ENCODE results near the gene DYNLT1.
"Not testable (repeated sequence)": the region's sequence is repeated elsewhere in the genome, so short reads cannot be mapped to it uniquely, and the experiment has no call there.

The DYNLT1 gene

DNA sequence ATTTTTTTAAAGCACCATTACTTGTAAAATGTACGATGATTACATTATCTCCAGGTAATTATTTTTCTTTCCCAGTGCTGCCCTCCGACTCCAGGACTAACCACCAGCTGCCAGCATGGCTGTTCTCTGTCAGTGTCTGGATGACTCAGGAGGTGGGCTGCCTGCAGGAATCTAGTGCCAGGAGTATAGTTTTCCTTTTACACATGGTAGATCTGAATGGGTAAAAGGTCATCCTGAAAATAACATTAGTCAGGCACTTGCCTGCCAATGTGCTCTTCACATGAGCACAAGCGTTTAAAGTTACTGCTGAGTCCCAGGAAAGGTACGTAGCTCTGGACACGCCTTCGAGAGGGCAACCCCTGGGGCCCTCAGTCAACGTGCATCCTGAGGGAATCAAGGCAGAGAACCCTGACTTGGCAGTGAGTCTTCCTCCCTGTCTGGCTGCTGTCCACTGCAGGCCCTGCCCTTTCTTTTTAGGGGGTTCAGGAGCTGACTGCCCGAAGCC lies 2.4 kb downstream of the DYNLT1 start:
- no peak for DNase-seq (ENCODE audit: extremely low read depth in 1 of 2, low read depth in 1 of 2)

GRCh38 chr6:158640519-158640918 lies 4.0 kb downstream of the DYNLT1 start:
- DNase-seq (ENCODE audit: extremely low read depth in 1 of 2, low read depth in 1 of 2) = no peak

- no peak for DNase-seq (ENCODE audit: extremely low read depth in 1 of 2, low read depth in 1 of 2)
Measured at GRCh38 chr6:158639056-158639455, 5.5 kb downstream of the DYNLT1 start.

DNA sequence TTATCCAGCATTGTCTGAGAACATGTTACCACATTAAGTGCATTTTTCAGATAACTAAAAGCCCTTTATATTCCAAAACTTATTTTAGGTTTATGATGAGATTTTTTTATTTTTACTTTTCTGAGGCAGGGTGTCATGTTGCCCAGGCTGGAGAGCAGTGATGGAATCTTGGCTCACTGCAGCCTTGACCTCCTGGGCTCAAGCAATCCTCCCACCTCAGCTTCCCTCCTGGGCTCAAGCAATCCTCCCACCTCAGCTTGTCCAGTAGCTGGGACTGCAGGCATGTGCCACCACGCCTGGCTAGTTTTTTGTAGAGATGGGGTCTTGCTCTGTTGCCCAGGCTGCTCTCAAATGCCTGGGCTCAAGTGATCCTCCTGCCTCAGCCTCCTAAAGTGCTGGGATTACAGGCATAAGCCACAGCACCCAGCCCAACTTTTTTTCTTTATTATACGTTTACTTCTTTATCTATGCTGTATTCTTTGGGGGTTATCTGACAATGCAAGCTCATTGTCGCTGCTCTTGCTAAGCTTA lies 6.2 kb downstream of the DYNLT1 start:
- no peak for DNase-seq (ENCODE audit: extremely low read depth in 1 of 2, low read depth in 1 of 2)

GRCh38 chr6:158636778-158637177 lies 7.8 kb downstream of the DYNLT1 start:
- no peak for DNase-seq (ENCODE audit: extremely low read depth in 1 of 2, low read depth in 1 of 2)

DNA sequence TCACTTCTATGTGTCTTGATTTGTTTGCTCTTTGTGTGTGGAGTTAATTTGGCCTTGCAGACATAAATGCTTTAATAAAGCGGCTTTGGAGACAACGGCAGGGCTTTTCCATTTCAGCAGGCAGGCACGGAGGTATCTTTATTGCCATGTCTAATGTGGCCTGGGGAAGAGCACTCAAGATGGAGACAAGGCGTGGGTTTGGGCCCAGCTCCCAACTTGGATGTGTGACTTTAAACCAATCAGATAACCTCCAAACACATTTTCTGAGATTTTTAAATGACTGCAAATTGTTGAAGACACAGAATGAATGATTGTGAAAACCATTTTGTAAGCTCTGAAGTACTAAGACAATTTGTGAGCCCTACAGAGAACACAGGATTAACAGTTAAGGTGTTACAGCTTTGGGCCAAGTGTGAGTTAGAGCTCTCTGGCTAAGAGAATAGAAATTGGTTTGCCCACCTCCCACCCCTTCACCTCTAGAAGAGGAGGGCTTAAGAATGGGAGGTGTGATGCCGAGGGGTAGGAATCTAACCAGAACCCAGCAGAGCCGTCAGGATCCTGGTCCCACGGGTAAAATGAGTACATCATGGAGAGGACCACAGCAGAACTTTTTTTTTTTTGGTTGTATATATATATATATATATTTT lies 9.0 kb downstream of the DYNLT1 start:
- DNase-seq (ENCODE audit: extremely low read depth in 1 of 2, low read depth in 1 of 2) = no peak

GRCh38 chr6:158634695-158635426 lies 9.7 kb downstream of the DYNLT1 start:
- no peak for DNase-seq (ENCODE audit: extremely low read depth in 1 of 2, low read depth in 1 of 2)

DNA sequence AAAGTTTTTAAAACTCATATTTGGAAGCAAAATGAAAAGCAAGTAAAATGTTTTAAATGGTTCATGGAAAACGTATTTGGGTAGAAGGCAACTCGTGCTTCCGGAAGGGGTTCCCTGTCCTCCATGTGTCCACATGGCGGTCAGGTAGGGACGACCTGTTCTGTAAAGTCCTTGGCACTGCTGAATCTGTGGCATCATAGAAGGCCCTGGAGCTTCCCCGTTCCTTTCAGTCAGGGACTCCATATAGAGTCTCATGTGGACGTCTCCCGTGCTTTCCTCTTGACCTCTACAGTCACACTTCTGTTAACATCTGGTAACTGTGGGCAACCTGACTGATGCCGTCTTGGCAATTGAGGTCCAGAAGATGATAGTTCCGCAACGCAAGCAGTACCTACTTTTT lies 11.4 kb downstream of the DYNLT1 start:
- DNase-seq (ENCODE audit: extremely low read depth in 1 of 2, low read depth in 1 of 2) = no peak

DNA sequence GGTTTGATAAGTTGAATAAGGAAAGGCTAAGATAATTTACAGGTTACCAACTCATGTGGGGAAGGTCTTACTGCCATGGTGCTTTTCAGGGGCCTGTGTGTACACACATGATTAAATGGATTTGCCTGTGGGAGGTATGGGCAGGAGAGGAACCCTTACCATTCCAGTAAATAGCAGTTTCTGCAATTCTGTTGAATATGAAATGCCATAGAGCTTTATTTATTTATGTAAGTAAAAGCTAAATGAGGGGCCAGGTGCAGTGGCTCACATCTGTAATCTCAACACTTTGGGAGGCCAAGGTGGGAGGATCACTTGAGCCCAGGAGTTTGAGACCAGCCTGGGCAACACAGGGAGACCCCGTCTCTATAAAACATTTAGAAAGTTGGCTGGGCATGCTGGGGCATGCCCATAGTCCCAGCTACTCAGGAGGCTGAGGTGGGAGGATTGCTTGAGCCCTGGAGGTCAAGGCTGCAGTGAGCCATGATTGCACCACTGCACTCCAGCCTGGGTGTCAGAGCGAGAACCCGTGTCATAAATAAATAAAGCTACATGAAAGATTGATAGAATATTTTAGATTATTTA lies 11.9 kb downstream of the DYNLT1 start:
- not testable (repeated sequence) for DNase-seq (ENCODE audit: extremely low read depth in 1 of 2, low read depth in 1 of 2)

GRCh38 chr6:158631678-158632537 lies 12.6 kb downstream of the DYNLT1 start:
- DNase-seq (ENCODE audit: extremely low read depth in 1 of 2, low read depth in 1 of 2) = no peak

DNA sequence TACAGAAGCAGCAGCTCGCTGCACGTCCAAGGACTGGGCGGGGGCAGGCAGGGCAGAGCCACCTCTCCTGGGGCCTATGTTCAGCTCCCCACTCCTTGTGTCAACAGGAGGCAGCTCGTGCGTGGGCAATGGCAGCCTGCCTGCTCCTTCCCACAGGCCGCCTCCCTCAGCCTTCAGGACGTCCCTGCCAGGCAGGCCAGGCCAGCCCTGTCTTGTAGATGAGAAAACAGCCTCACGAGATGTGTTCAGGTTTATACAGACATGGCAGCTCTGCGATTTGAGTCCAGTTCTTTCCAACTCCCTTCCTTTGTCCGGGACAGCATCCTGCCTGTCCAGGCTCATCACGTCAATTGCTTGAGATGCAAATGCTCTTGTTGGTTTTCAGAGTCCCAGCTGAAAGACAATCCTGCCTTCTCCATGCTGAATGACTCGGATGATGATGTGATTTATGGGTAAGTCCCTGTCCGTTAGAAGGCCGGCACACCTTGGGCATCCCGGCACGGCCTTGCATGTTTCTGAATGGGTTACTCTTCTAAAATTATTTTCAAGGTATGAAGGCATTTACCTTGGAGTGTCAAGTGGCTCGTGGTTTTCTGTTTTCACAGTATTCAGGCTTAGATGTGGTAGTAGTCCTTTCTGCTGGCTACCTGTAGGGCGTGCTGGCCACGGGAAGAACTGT lies 13.5 kb downstream of the DYNLT1 start:
- DNase-seq (ENCODE audit: extremely low read depth in 1 of 2, low read depth in 1 of 2) = no peak

- no peak for DNase-seq (ENCODE audit: extremely low read depth in 1 of 2, low read depth in 1 of 2)
Measured at GRCh38 chr6:158629367-158630221, 14.9 kb downstream of the DYNLT1 start.

- no peak for DNase-seq (ENCODE audit: extremely low read depth in 1 of 2, low read depth in 1 of 2)
Measured at GRCh38 chr6:158628542-158628941, 16.0 kb downstream of the DYNLT1 start.

DNA sequence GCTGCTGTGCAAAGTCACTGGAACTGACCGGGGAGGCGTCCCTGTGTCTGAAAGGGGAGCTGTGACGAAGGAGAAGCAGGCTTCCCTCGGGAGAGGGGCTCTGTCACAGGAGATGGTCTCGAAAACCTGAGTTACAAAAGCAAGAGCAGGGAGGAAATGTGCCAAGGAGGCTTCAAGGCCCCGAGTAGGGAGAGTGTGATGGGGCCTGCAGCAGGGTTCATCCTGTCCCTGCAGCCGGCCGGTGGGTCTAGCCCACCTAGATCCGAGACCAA lies 16.7 kb downstream of the DYNLT1 start:
- no peak for DNase-seq (ENCODE audit: extremely low read depth in 1 of 2, low read depth in 1 of 2)

- DNase-seq (ENCODE audit: extremely low read depth in 1 of 2, low read depth in 1 of 2) = no peak
Measured at GRCh38 chr6:158627168-158627939, 17.2 kb downstream of the DYNLT1 start.

GRCh38 chr6:158626360-158627167 lies 18.0 kb downstream of the DYNLT1 start:
- DNase-seq (ENCODE audit: extremely low read depth in 1 of 2, low read depth in 1 of 2) = no peak

- no peak for DNase-seq (ENCODE audit: extremely low read depth in 1 of 2, low read depth in 1 of 2)
Measured at GRCh38 chr6:158625881-158626305, 18.6 kb downstream of the DYNLT1 start.
